ENCODE results near the gene L1CAM.

Gene L1CAM

GRCh38 chrX:153864561-153865320 lies 21.2 kb downstream of the L1CAM start:
- no peak for DNase-seq (ENCODE audit: low spot score)

GRCh38 chrX:153864101-153864500 lies 21.9 kb downstream of the L1CAM start:
- no peak for DNase-seq (ENCODE audit: low spot score)

GRCh38 chrX:153863251-153863991 lies 22.6 kb downstream of the L1CAM start:
- no peak for DNase-seq (ENCODE audit: low spot score)

GRCh38 chrX:153862369-153863250 lies 23.4 kb downstream of the L1CAM start:
- DNase-seq (ENCODE audit: low spot score): no peak

- DNase-seq (ENCODE audit: low spot score): no peak
These were observed 24.2 kb downstream of the L1CAM start for GRCh38 chrX:153861733-153862310.

GRCh38 chrX:153861151-153861550 lies 24.8 kb downstream of the L1CAM start:
- DNase-seq (ENCODE audit: low spot score): no peak

GRCh38 chrX:153857348-153857903 lies 28.5 kb downstream of the L1CAM start:
- DNase-seq (ENCODE audit: low spot score): no peak

- DNase-seq (ENCODE audit: low spot score): no peak
These were observed 31.3 kb downstream of the L1CAM start for GRCh38 chrX:153854702-153855101.

GRCh38 chrX:153853902-153854267 lies 32.1 kb downstream of the L1CAM start:
- no peak for DNase-seq (ENCODE audit: low spot score)

GRCh38 chrX:153853180-153853901 lies 32.6 kb downstream of the L1CAM start:
- no peak for DNase-seq (ENCODE audit: low spot score)

GRCh38 chrX:153851981-153852380 lies 34.0 kb downstream of the L1CAM start:
- DNase-seq (ENCODE audit: low spot score): no peak

- no peak for DNase-seq (ENCODE audit: low spot score)
These were observed 37.6 kb downstream of the L1CAM start for GRCh38 chrX:153848325-153848724.

- no peak for DNase-seq (ENCODE audit: low spot score)
These were observed 40.1 kb downstream of the L1CAM start for GRCh38 chrX:153845842-153846241.

- no peak for DNase-seq (ENCODE audit: low spot score)
These were observed 40.8 kb downstream of the L1CAM start for GRCh38 chrX:153845195-153845594.

GRCh38 chrX:153844509-153845082 lies 41.4 kb downstream of the L1CAM start:
- DNase-seq (ENCODE audit: low spot score): no peak

- DNase-seq (ENCODE audit: low spot score): no peak
These were observed 49.1 kb downstream of the L1CAM start for GRCh38 chrX:153836921-153837320.

- no peak for DNase-seq (ENCODE audit: low spot score)
These were observed 53.2 kb downstream of the L1CAM start for GRCh38 chrX:153832728-153833127.

- DNase-seq (ENCODE audit: low spot score): no peak
These were observed 54.4 kb downstream of the L1CAM start for GRCh38 chrX:153831429-153832150.

GRCh38 chrX:153830640-153831428 lies 55.1 kb downstream of the L1CAM start:
- no peak for DNase-seq (ENCODE audit: low spot score)
